GM12878 (cell line): Measurements from ENCODE around the gene NPBWR2. TPM values are rescaled to one million over a fixed set of nuclear protein-coding genes. Genes with fewer than 3 reads are reported as not detected.
A peak's percentile ranks its signal among the peaks of the same experiment; 100 is the strongest.

Source experiments
- ATAC-seq: fragments of 200-7000 bp; cut with Tn5 transposase; 3 replicates; pipeline ENCODE4 v1.9.1; 2020; ENCODE audit warnings: mild to moderate bottlenecking, moderate library complexity
- BruUV-seq: library from RNA; stranded (reverse); fragments of 400-500 nt; replicated peaks from 2 replicates; lab custom pipeline; 2021; lab: Mats Ljungman, UMichigan
- CTCF ChIA-PET: fragments of 300-600 bp; sonication (Branson Sonifier 250); formaldehyde crosslinking; extraction: SDS; loops from one replicate; lab custom pipeline; 2021; ENCODE audit warnings: inconsistent platforms; lab: Yijun Ruan, JAX
- POLR2A ChIA-PET: fragments of 350-600 bp; formaldehyde crosslinking; extraction: SDS; loops from one replicate; lab custom pipeline; 2021; ENCODE audit warnings: inconsistent platforms; lab: Charles Lee
- RAD21 ChIA-PET: fragments of 300-600 bp; sonication (Branson Sonifier 250); formaldehyde crosslinking; loops from one replicate; lab custom pipeline; 2023; ENCODE audit warnings: antibody characterized with exemption; ENCODE audit not compliant: unreplicated experiment; lab: Charles Lee
- SMC1A ChIA-PET: fragments of 300-600 bp; sonication (Branson Sonifier 250); formaldehyde crosslinking; loops from one replicate; lab custom pipeline; 2023; ENCODE audit not compliant: unreplicated experiment, uncharacterized antibody; lab: Charles Lee
- DNase-seq: peaks from one replicate; pipeline ENCODE4 v3.0.0-alpha.2; 2011; ENCODE audit warnings: low read depth, low spot score
- FAIRE-seq: peaks from 3 replicates; lab custom pipeline; 2011; peaks lifted over from hg19 to GRCh38; lab: Jason Lieb, UNC
- H2AFZ ChIP-seq: 2 replicates; pipeline ENCODE4 v1.6.0; 2011; ENCODE audit warnings: low read depth, low read length, control low read depth; ENCODE audit not compliant: control insufficient read depth
- H3K27ac ChIP-seq: 2 replicates; pipeline ENCODE4 v1.5.1; 2011; ENCODE audit warnings: control low read depth; ENCODE audit not compliant: control insufficient read depth, insufficient read depth
- H3K27me3 ChIP-seq, 2 experiments: replicated peaks in 1 of 2; 2 replicates each; pipeline versions ENCODE4 v1.6.0 to v1.6.1; 2011; ENCODE audit warnings: low read length in 1 of 2; ENCODE audit not compliant: control insufficient read depth in 2 of 2, insufficient read depth in 2 of 2
- H3K36me3 ChIP-seq, 2 experiments: 2 replicates each; pipeline ENCODE4 v1.5.1; 2011; ENCODE audit warnings: low read length in 1 of 2; ENCODE audit not compliant: control insufficient read depth in 2 of 2, insufficient read depth in 2 of 2
- H3K4me1 ChIP-seq: 2 replicates; pipeline ENCODE4 v1.6.1; 2011; ENCODE audit warnings: mild to moderate bottlenecking, low read length, moderate library complexity, mixed read lengths; ENCODE audit not compliant: control insufficient read depth, insufficient read depth
- H3K4me2 ChIP-seq: 2 replicates; pipeline ENCODE4 v1.6.0; 2011; ENCODE audit warnings: control low read depth; ENCODE audit not compliant: control insufficient read depth, insufficient read depth
- H3K4me3 ChIP-seq: fragments of 200-600 bp; sonication (generic); 2 replicates; pipeline ENCODE4 v1.5.1; 2016
- H3K79me2 ChIP-seq: 2 replicates; pipeline ENCODE4 v1.6.0; 2011; ENCODE audit warnings: low read length; ENCODE audit not compliant: control insufficient read depth, insufficient read depth
- H3K9ac ChIP-seq: 2 replicates; pipeline ENCODE4 v1.8.0; 2011; ENCODE audit warnings: low read length, control low read depth, mixed read lengths; ENCODE audit not compliant: control insufficient read depth, insufficient read depth
- H3K9me3 ChIP-seq: replicated peaks from 3 replicates; pipeline ENCODE4 v1.5.1; 2011; ENCODE audit warnings: mild to moderate bottlenecking, low read length; ENCODE audit not compliant: control insufficient read depth, insufficient read depth
- H4K20me1 ChIP-seq: 2 replicates; pipeline ENCODE4 v1.6.0; 2011; ENCODE audit not compliant: control insufficient read depth, insufficient read depth
- BHLHE40 ChIP-seq, 2 experiments: fragments of 450-650 bp in 1 of 2; IDR thresholded peaks; 2 replicates each; pipeline ENCODE4 v1.6.1; 2011 to 2017; ENCODE audit warnings: low read depth in 2 of 2, borderline replicate concordance in 1 of 2, improper control_type of control experiment in 1 of 2, low read length in 1 of 2, mild to moderate bottlenecking in 1 of 2
- BMI1 ChIP-seq: fragments of 450-650 bp; IDR thresholded peaks from 2 replicates; pipeline ENCODE4 v1.6.1; 2016; ENCODE audit warnings: mild to moderate bottlenecking, moderate library complexity, borderline replicate concordance
- BRCA1 ChIP-seq: IDR thresholded peaks from 2 replicates; pipeline ENCODE4 v1.6.1; 2011; ENCODE audit warnings: low read depth, low read length, improper control_type of control experiment
- CREB1 ChIP-seq: IDR thresholded peaks from 2 replicates; pipeline ENCODE4 v1.6.1; 2012; ENCODE audit warnings: low read depth, mild to moderate bottlenecking, inconsistent platforms
- CTCF ChIP-seq, 3 experiments: IDR thresholded peaks in 2 of 3; conservative IDR thresholded peaks in 1 of 3; 2 replicates each; pipeline ENCODE4 v1.5.1; 2011; ENCODE audit warnings: low read depth in 3 of 3, low read length in 3 of 3, mild to moderate bottlenecking in 3 of 3, control low read depth in 2 of 3, moderate library complexity in 2 of 3, inconsistent platforms in 1 of 3, mixed read lengths in 1 of 3; ENCODE audit not compliant: control insufficient read depth in 2 of 3, insufficient read depth in 1 of 3; ENCODE audit errors: extremely low read depth in 1 of 3
- MAX ChIP-seq: IDR thresholded peaks from 2 replicates; pipeline ENCODE4 v1.6.1; 2012; ENCODE audit warnings: low read depth, low read length, improper control_type of control experiment
- MYB ChIP-seq: fragments of 150-350 bp; IDR thresholded peaks from 2 replicates; pipeline ENCODE4 v1.6.1; 2014; ENCODE audit warnings: mild to moderate bottlenecking, low read depth, low read length, borderline replicate concordance
- MYC ChIP-seq: IDR thresholded peaks from 2 replicates; pipeline ENCODE4 v1.6.1; 2011; ENCODE audit warnings: mild to moderate bottlenecking, low read length, moderate library complexity, inconsistent platforms; ENCODE audit not compliant: insufficient read depth, insufficient replicate concordance, insufficient read length, severe bottlenecking
- NBN ChIP-seq: fragments of 450-650 bp; IDR thresholded peaks from 2 replicates; pipeline ENCODE4 v1.6.1; 2016
- NKRF ChIP-seq: fragments of 450-650 bp; conservative IDR thresholded peaks from 2 replicates; pipeline ENCODE4 v1.6.1; 2017; ENCODE audit warnings: mild to moderate bottlenecking, moderate library complexity
- NR2C1 ChIP-seq: fragments of 450-650 bp; IDR thresholded peaks from 2 replicates; pipeline ENCODE4 v1.6.1; 2017; ENCODE audit warnings: antibody characterized with exemption, mild to moderate bottlenecking, moderate library complexity
- POLR2AphosphoS2 ChIP-seq: IDR thresholded peaks from 2 replicates; pipeline ENCODE4 v1.6.1; 2011; ENCODE audit warnings: low read depth, mild to moderate bottlenecking, low read length, improper control_type of control experiment, moderate library complexity
- RAD21 ChIP-seq: IDR thresholded peaks from 2 replicates; pipeline ENCODE4 v1.6.1; 2011; ENCODE audit warnings: mild to moderate bottlenecking, low read depth, low read length, moderate library complexity; ENCODE audit not compliant: insufficient read depth
- RFX5 ChIP-seq: IDR thresholded peaks from 2 replicates; pipeline ENCODE4 v1.6.1; 2011; ENCODE audit warnings: low read depth, low read length, improper control_type of control experiment
- SMARCA5 ChIP-seq: fragments of 450-650 bp; IDR thresholded peaks from 2 replicates; pipeline ENCODE4 v1.6.1; 2017; ENCODE audit warnings: mild to moderate bottlenecking
- TARDBP ChIP-seq: IDR thresholded peaks from 2 replicates; pipeline ENCODE4 v1.6.1; 2016; ENCODE audit warnings: borderline replicate concordance
- TCF12 ChIP-seq: IDR thresholded peaks from 2 replicates; pipeline ENCODE4 v1.6.1; 2011; ENCODE audit warnings: low read depth, mild to moderate bottlenecking, low read length
- WRNIP1 ChIP-seq: IDR thresholded peaks from 2 replicates; pipeline ENCODE4 v1.6.1; 2011; ENCODE audit warnings: low read depth, low read length, improper control_type of control experiment, borderline replicate concordance
- ZBED1 ChIP-seq: IDR thresholded peaks from 2 replicates; pipeline ENCODE4 v1.6.1; 2016; ENCODE audit warnings: borderline replicate concordance
- WGBS: methylation state at CpG from one replicate; pipeline ENCODE4 v1.1.6; 2016; ENCODE audit warnings: low lambda C conversion rate; ENCODE audit not compliant: insufficient replicate concordance, insufficient coverage; ENCODE audit errors: missing lambda C conversion rate; 5-methylcytosine and 5-hydroxymethylcytosine counted together
- in situ Hi-C: fragments of 300-500 bp; cut with MboI; formaldehyde crosslinking; loops from 9 replicates; pipeline ENCODE4 v1.14.3; 2018; ENCODE audit warnings: mixed read lengths
- intact Hi-C: fragments of 100-400 bp; cut with micrococcal nuclease; formaldehyde crosslinking; loops from one replicate; pipeline ENCODE4 v1.14.2; 2022; ENCODE audit not compliant: unreplicated experiment
- polyA plus RNA-seq, 11 experiments: library from polyadenylated mRNA; depleted of rRNA in 4 of 11; unstranded in 6 of 11; stranded (reverse) in 5 of 11; fragments of >200 nt; fragmentation: Nextera tagmentation in 4 of 11; fragmentation: Illumina TruSeq in 1 of 11; extraction: Ambion mirVana in 4 of 11; extraction: Trizol in 1 of 11; gene quantifications; 1 replicate in 1 of 11; 2 replicates in 10 of 11; pipeline versions ENCODE4 v1.2.1 to v1.2.3, GENCODE V29; 2011 to 2016; ENCODE audit warnings: inconsistent platforms in 2 of 11, missing spikeins in 2 of 11, low read depth in 1 of 11
- total RNA-seq, 4 experiments: library from RNA; depleted of rRNA in 3 of 4; stranded (reverse); fragments of >200 nt in 3 of 4; fragmentation: Illumina TruSeq in 1 of 4; extraction: Trizol in 1 of 4; gene quantifications; 2 replicates each; pipeline versions ENCODE4 v1.2.1 to v1.2.3, GENCODE V29; 2013 to 2021

NPBWR2 gene
- total and polyA plus RNA-seq, 10 of the 15 experiments (the other 5 are each of a cell fraction or from before 2014, with no cell fraction given): not detected

GRCh38 chr20:64053841-64054661 is 53.3 kb downstream of the NPBWR2 start:
- 17% methylated on average over 17 of the region's 17 CpGs for WGBS
- no peak for DNase-seq
- no TSS peak for BruUV-seq
- peak; percentile 41 for ATAC-seq
- H3K9ac ChIP-seq: no peak overlapping the region
- POLR2A ChIA-PET: interaction anchor here (0.7 to 2.0 kb wide), 5 partner anchors 8 to 17 kb away, joined by 3 to 6 read pairs (median 4); no protein-coding TSS in a partner anchor
- H3K4me2 ChIP-seq: no peak overlapping the region
- in situ Hi-C loops: no loop called here
- no peaks in the 10 kb centered on the region; the same call in none of the 2 replicates for H3K79me2 ChIP-seq
- no peaks in the 10 kb centered on the region for H4K20me1 ChIP-seq
- SMC1A ChIA-PET: interaction anchor here (1.1 to 1.8 kb wide), 4 partner anchors 9 to 74 kb away, joined by 3 to 9 read pairs (median 4); partner anchors contain the start of genes PRPF6 and TCEA2
- no peaks in the 10 kb centered on the region for H3K9me3 ChIP-seq
- H3K27ac ChIP-seq: no peak overlapping the region
- RAD21 ChIA-PET: interaction anchor here (0.6 to 7.1 kb wide), 10 partner anchors 10 to 1409 kb away, joined by 3 to 78 read pairs (median 3); partner anchors contain the start of genes PTK6 and RGS19
- no peak overlapping the region for H3K4me3 ChIP-seq
- no peak overlapping the region; the same call in 1 of the 2 replicates for H2AFZ ChIP-seq
- CTCF ChIA-PET: interaction anchor here (0.7 to 9.2 kb wide), 9 partner anchors 12 to 268 kb away, joined by 3 to 108 read pairs (median 9); partner anchors contain the start of genes PRPF6 and SAMD10
- peaks cover 48% of the 10 kb centered on the region for H3K4me1 ChIP-seq
- intact Hi-C loops: loop anchor here (10.0 kb wide), 1 partner anchor 189 kb away; the partner anchor contains the start of genes ABHD16B and TPD52L2
- H3K27me3 ChIP-seq: peaks cover 3 to 8% of the 10 kb centered on the region in 2 experiments; a peak in 3 of 4 replicates
- no peaks in the 10 kb centered on the region for H3K36me3 ChIP-seq
- FAIRE-seq: no peak
- 0 out of 2 replicates have a peak, but pooled peaks have one; percentile 29 for TF ChIP-seq TCF12
- no peak for TF ChIP-seq MYB
- TF ChIP-seq POLR2AphosphoS2: no peak
- no peak for TF ChIP-seq MYC
- TF ChIP-seq TARDBP: no peak
- TF ChIP-seq BRCA1: no peak
- no peak for TF ChIP-seq MAX
- TF ChIP-seq RAD21: peak; percentile 49; the same call in 1 of the 2 replicates
- TF ChIP-seq SMARCA5: 0 out of 2 replicates have a peak, but pooled peaks have one; percentile 27
- TF ChIP-seq CREB1: no peak
- no peak for TF ChIP-seq NKRF
- no peak for TF ChIP-seq BMI1
- TF ChIP-seq BHLHE40 (IDR thresholded peaks at IDR 0.05; ENCODE audit: borderline replicate concordance in 1 of 2, low read depth in 2 of 2, low read length in 1 of 2): no peak
- peak; percentile 44 to 54 (median 47); a peak in 4 of 6 replicates for TF ChIP-seq CTCF (IDR thresholded peaks at IDR 0.05 in 2 of 3, conservative IDR thresholded peaks at IDR 0.05 in 1 of 3; ENCODE audit: control insufficient read depth in 2 of 3, extremely low read depth in 1 of 3, insufficient read depth in 1 of 3, low read depth in 3 of 3, low read length in 3 of 3)
- no peak for TF ChIP-seq RFX5
- no peak for TF ChIP-seq WRNIP1
- TF ChIP-seq NBN: no peak
- no peak for TF ChIP-seq NR2C1
- no peak for TF ChIP-seq ZBED1
